DOHH2 (cell line): Measurements from ENCODE around the gene MARCO.

Experiments
- H3F3A ChIP-seq: fragments of 200-600 bp; sonication (generic), shearing (Covaris generic); 2 replicates; pipeline ENCODE4 v1.6.0; 2016; ENCODE audit warnings: antibody characterized with exemption, mild to moderate bottlenecking; ENCODE audit not compliant: control insufficient read depth, insufficient read depth
- H3K27ac ChIP-seq: fragments of 200-600 bp; sonication (generic); 2 replicates; pipeline ENCODE4 v1.5.1; 2014; ENCODE audit warnings: low read depth, mild to moderate bottlenecking, low read length, moderate library complexity
- H3K27me3 ChIP-seq: fragments of 200-600 bp; sonication (generic); 2 replicates; pipeline ENCODE4 v1.6.1; 2014; ENCODE audit warnings: mild to moderate bottlenecking, low read length, mixed read lengths; ENCODE audit not compliant: control insufficient read depth
- H3K36me3 ChIP-seq: fragments of 200-600 bp; sonication (generic); 2 replicates; pipeline ENCODE4 v1.6.1; 2014; ENCODE audit warnings: mild to moderate bottlenecking, low read length, moderate library complexity, mixed read lengths; ENCODE audit not compliant: control insufficient read depth
- H3K4me1 ChIP-seq: fragments of 200-600 bp; sonication (generic); 2 replicates; pipeline ENCODE4 v1.6.1; 2014; ENCODE audit warnings: mild to moderate bottlenecking, low read length, mixed read lengths; ENCODE audit not compliant: control insufficient read depth
- H3K4me2 ChIP-seq: fragments of 200-600 bp; sonication (generic); 2 replicates; pipeline ENCODE4 v1.6.0; 2014; ENCODE audit warnings: mild to moderate bottlenecking, low read length, moderate library complexity
- H3K4me3 ChIP-seq: fragments of 200-600 bp; sonication (generic); 2 replicates; pipeline ENCODE4 v1.5.1; 2014; ENCODE audit warnings: mild to moderate bottlenecking, low read length, mixed read lengths
- H3K79me2 ChIP-seq: fragments of 200-600 bp; sonication (generic); 2 replicates; pipeline ENCODE4 v1.6.1; 2014; ENCODE audit warnings: mild to moderate bottlenecking, low read length, mixed read lengths; ENCODE audit not compliant: control insufficient read depth
- H3K9me2 ChIP-seq: fragments of 200-600 bp; sonication (generic); replicated peaks from 2 replicates; pipeline ENCODE4 v1.6.1; 2014; ENCODE audit warnings: mild to moderate bottlenecking, low read length, mixed read lengths; ENCODE audit not compliant: control insufficient read depth
- H3K9me3 ChIP-seq: fragments of 200-600 bp; sonication (generic); 2 replicates; pipeline ENCODE4 v1.6.1; 2014; ENCODE audit warnings: antibody characterized with exemption, low read length, mixed read lengths; ENCODE audit not compliant: control insufficient read depth, insufficient read depth
- H4K20me1 ChIP-seq: fragments of 200-600 bp; sonication (generic); 2 replicates; pipeline ENCODE4 v1.6.0; 2014; ENCODE audit warnings: low read depth, mild to moderate bottlenecking, antibody characterized with exemption, low read length, moderate library complexity; ENCODE audit not compliant: control insufficient read depth, insufficient read depth
- CTCF ChIP-seq: fragments of 200-600 bp; sonication (generic); IDR thresholded peaks from one replicate; pipeline ENCODE4 v1.5.1; 2014; ENCODE audit warnings: antibody characterized with exemption, mild to moderate bottlenecking, low read depth, low read length; ENCODE audit not compliant: poor library complexity, severe bottlenecking
- EZH2phosphoT487 ChIP-seq: fragments of 200-600 bp; sonication (generic); IDR thresholded peaks from 2 replicates; pipeline ENCODE4 v1.6.1; 2017; ENCODE audit warnings: borderline replicate concordance, mild to moderate bottlenecking, antibody characterized with exemption, low read length, moderate library complexity, mixed read lengths

MARCO gene

GRCh38 chr2:118986738-118987137, 44.7 kb downstream of the MARCO start:
- Histone ChIP-seq H3K4me2 (no peak overlapping the region), H3K79me2 (no peaks in the 10 kb centered on the region), H3K4me1 (no peaks in the 10 kb centered on the region), H3K4me3 (no peak overlapping the region), H3K9me3 (no peaks in the 10 kb centered on the region), H3K27me3 (no peaks in the 10 kb centered on the region; the same call in 1 of the 2 replicates), H4K20me1 (no peaks in the 10 kb centered on the region), H3K9me2 (no peaks in the 10 kb centered on the region), H3K27ac (no peak overlapping the region), H3K36me3 (no peaks in the 10 kb centered on the region), H3F3A (no peaks in the 10 kb centered on the region)
- TF ChIP-seq CTCF: no peak
- no peak for TF ChIP-seq EZH2phosphoT487

DNA sequence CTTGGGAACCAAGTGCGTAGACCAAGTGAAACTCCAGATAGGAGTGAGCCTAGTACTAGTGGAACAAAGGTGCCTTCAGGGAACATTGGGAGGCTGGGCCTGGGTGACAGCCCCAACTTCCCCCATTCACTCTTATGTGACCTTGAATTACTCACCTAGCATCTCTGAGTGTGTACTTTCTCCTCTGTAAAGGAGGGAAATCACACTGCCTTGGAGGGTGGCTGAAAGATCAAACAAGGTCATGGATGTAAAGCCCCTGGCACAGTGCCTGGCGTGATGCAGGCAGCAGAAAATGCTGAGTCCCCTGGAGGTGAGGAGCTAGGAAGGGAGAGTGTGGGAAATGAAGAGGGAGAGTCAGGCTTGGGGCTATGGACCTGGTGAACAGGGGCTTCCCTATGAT, 45.9 kb downstream of the MARCO start:
- no peaks in the 10 kb centered on the region for H3F3A ChIP-seq
- no peak overlapping the region for H3K27ac ChIP-seq
- H3K36me3 ChIP-seq: no peaks in the 10 kb centered on the region
- H4K20me1 ChIP-seq: no peaks in the 10 kb centered on the region
- TF ChIP-seq CTCF: no peak
- no peak for TF ChIP-seq EZH2phosphoT487
- no peaks in the 10 kb centered on the region; the same call in 1 of the 2 replicates for H3K27me3 ChIP-seq
- no peaks in the 10 kb centered on the region for H3K4me1 ChIP-seq
- no peaks in the 10 kb centered on the region for H3K9me2 ChIP-seq
- no peak overlapping the region for H3K4me3 ChIP-seq
- no peak overlapping the region for H3K4me2 ChIP-seq
- H3K9me3 ChIP-seq: no peaks in the 10 kb centered on the region
- H3K79me2 ChIP-seq: no peaks in the 10 kb centered on the region

GRCh38 chr2:118988706-118989105, 46.7 kb downstream of the MARCO start:
- no peaks in the 10 kb centered on the region for H3K4me1 ChIP-seq
- no peaks in the 10 kb centered on the region for H3K36me3 ChIP-seq
- H3K27ac ChIP-seq: no peak overlapping the region

More at GRCh38 chr2:118988706-118989105, 46.7 kb downstream of the MARCO start:
- Histone ChIP-seq H3K79me2 (no peaks in the 10 kb centered on the region), H3K9me3 (no peaks in the 10 kb centered on the region), H3K4me2 (no peak overlapping the region), H3K9me2 (no peaks in the 10 kb centered on the region), H3K27me3 (no peaks in the 10 kb centered on the region; the same call in 1 of the 2 replicates), H4K20me1 (no peaks in the 10 kb centered on the region), H3F3A (no peaks in the 10 kb centered on the region), H3K4me3 (no peak overlapping the region)
- TF ChIP-seq CTCF (no peak), EZH2phosphoT487 (no peak)
